K562 (cell line): ENCODE data around the gene PCK1. TPM values are rescaled to one million over a fixed set of nuclear protein-coding genes. Genes with fewer than 3 reads are reported as not detected.

Source experiments
- ASH1L ChIP-seq: fragments of 450-650 bp; IDR thresholded peaks from 2 replicates; pipeline ENCODE4 v1.6.1; 2018; ENCODE audit warnings: borderline replicate concordance, mild to moderate bottlenecking, low read depth; ENCODE audit not compliant: partially characterized antibody
- BRCA1 ChIP-seq, 2 experiments: fragments of 450-650 bp in 1 of 2; sonication (generic) in 1 of 2; formaldehyde crosslinking in 1 of 2; IDR thresholded peaks; 2 replicates each; pipeline versions ENCODE4 v1.5.0 to v1.6.1; 2017 to 2020; ENCODE audit warnings: mild to moderate bottlenecking in 1 of 2, missing genetic modification reagents in 1 of 2
- CBX1 ChIP-seq: sonication (generic); IDR thresholded peaks from 2 replicates; pipeline ENCODE4 v1.6.1; 2016; ENCODE audit warnings: antibody characterized with exemption, low read depth, mild to moderate bottlenecking
- E2F3 ChIP-seq: fragments of 250-450 bp; sonication (Bioruptor Pico); IDR thresholded peaks from 2 replicates; pipeline ENCODE4 v1.4.0; 2020; ENCODE audit warnings: mild to moderate bottlenecking
- ETV5 ChIP-seq: sonication (generic); formaldehyde crosslinking; IDR thresholded peaks from 2 replicates; pipeline ENCODE4 v1.4.0; 2020; ENCODE audit warnings: low read depth, mild to moderate bottlenecking, missing genetic modification reagents
- HMG20B ChIP-seq: fragments of 250-450 bp; sonication (Bioruptor Pico); IDR thresholded peaks from 2 replicates; pipeline ENCODE4 v1.5.0; 2021; ENCODE audit warnings: mild to moderate bottlenecking
- IRF2 ChIP-seq: sonication (generic); formaldehyde crosslinking; IDR thresholded peaks from 2 replicates; pipeline ENCODE4 v1.8.1; 2022; ENCODE audit warnings: mild to moderate bottlenecking, missing genetic modification reagents
- JUNB ChIP-seq: fragments of 450-650 bp; formaldehyde crosslinking; conservative IDR thresholded peaks from 2 replicates; pipeline ENCODE4 v1.4.0; 2020; ENCODE audit warnings: mild to moderate bottlenecking
- MTA2 ChIP-seq: fragments of 450-650 bp; IDR thresholded peaks from 2 replicates; pipeline ENCODE4 v1.6.1; 2016; ENCODE audit warnings: low read depth
- RBM15 ChIP-seq: fragments of 200-400 bp; formaldehyde crosslinking; IDR thresholded peaks from 2 replicates; pipeline ENCODE4 v1.6.1; 2018; ENCODE audit warnings: mild to moderate bottlenecking, low read length, moderate library complexity; ENCODE audit not compliant: insufficient read depth
- TCF7 ChIP-seq: sonication (generic); IDR thresholded peaks from 2 replicates; pipeline ENCODE4 v1.6.1; 2016; ENCODE audit warnings: antibody characterized with exemption, borderline replicate concordance
- TEAD2 ChIP-seq: fragments of 450-650 bp; IDR thresholded peaks from 2 replicates; pipeline ENCODE4 v1.6.1; 2016; ENCODE audit warnings: missing genetic modification characterization, control low read depth, missing compliant biosample characterization
- TRIM28 ChIP-seq: fragments of 450-650 bp; IDR thresholded peaks from 2 replicates; pipeline ENCODE4 v1.6.1; 2017
- ZBED1 ChIP-seq: IDR thresholded peaks from 2 replicates; pipeline ENCODE4 v1.6.1; 2014
- ZBTB17 ChIP-seq: fragments of 450-650 bp; formaldehyde crosslinking; IDR thresholded peaks from 2 replicates; pipeline ENCODE4 v1.4.0; 2020; ENCODE audit warnings: mild to moderate bottlenecking
- ZNF316 ChIP-seq: fragments of 450-650 bp; IDR thresholded peaks from 2 replicates; pipeline ENCODE4 v1.6.1; 2016
- polyA plus RNA-seq, 8 experiments: library from polyadenylated mRNA; depleted of rRNA in 4 of 8; stranded (reverse) in 5 of 8; unstranded in 3 of 8; fragments of >200 nt; fragmentation: Nextera tagmentation in 2 of 8; fragmentation: Illumina TruSeq in 1 of 8; extraction: Ambion mirVana in 2 of 8; extraction: Trizol in 1 of 8; gene quantifications; 2 replicates each; pipeline versions ENCODE4 v1.2.1 to v1.2.3, GENCODE V29; 2011 to 2014; ENCODE audit warnings: inconsistent platforms in 1 of 8, missing spikeins in 1 of 8
- total RNA-seq, 7 experiments: library from RNA; depleted of rRNA in 6 of 7; stranded (reverse); fragments of >200 nt in 6 of 7; fragmentation: Illumina TruSeq in 2 of 7; extraction: Trizol in 2 of 7; gene quantifications; 2 replicates each; pipeline versions ENCODE4 v1.2.1 to v1.2.3, GENCODE V29; 2011 to 2021; ENCODE audit warnings: low replicate concordance in 1 of 7
- TF ChIP-seq, protein P1 (sequence below): fragments of 450-650 bp; IDR thresholded peaks from 2 replicates; pipeline ENCODE4 v1.6.1; 2018; ENCODE audit warnings: mild to moderate bottlenecking, low read depth; ENCODE audit not compliant: partially characterized antibody
- TF ChIP-seq, protein P2 (sequence below), 2 experiments: fragments of 450-650 bp; IDR thresholded peaks; 2 replicates each; pipeline ENCODE4 v1.6.1; 2016; ENCODE audit warnings: mild to moderate bottlenecking in 2 of 2, borderline replicate concordance in 1 of 2, low read depth in 1 of 2, moderate library complexity in 1 of 2

PCK1 gene
- total and polyA plus RNA-seq, 9 of the 15 experiments (the other 6 are each of a cell fraction or from before 2014, with no cell fraction given), result 0.05 to 0.73 (median 0.15) TPM

DNA sequence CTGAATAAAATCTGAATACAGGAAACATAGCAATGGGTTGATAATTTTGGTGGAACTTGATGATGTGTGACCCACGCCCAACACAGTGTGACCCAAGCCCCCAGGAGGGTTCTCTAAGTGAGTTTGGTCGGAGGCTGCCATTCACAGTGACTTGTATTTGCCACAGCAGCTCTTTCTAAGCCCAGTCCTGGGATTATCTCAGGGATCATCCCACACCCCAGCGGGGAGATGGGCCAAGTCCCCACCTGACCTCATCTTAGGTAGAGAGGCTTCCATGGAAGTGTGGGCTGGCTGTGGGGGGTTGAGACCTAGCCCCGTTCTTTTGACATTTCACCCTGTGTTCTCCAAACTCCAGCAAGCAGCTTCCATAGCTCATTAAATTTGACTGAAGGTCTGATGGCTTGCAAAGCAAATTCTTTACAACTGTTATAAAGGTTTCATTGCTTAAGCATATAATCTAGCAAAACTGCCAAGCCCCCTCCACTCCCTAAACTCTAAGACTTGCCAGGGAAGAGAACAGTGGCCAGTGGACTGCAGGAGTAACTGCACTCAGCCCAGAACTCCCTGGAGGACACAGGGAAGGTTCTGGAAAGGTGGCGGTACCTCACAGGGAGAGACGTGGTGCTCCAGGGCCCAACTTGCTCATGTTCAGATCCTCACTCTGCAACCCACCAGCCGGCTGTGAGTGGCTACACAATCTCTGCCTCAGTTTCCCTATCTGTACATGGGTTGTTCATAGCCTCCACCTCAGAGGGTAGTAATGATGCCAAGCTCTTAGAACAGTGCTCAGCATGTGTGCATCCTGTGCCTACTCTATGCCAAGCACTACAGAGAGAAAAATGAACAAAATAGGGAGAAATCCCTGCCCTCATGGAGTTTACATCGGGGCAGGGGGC, 1.0 kb upstream of the PCK1 start (continued):
- TF ChIP-seq, protein P1, sequence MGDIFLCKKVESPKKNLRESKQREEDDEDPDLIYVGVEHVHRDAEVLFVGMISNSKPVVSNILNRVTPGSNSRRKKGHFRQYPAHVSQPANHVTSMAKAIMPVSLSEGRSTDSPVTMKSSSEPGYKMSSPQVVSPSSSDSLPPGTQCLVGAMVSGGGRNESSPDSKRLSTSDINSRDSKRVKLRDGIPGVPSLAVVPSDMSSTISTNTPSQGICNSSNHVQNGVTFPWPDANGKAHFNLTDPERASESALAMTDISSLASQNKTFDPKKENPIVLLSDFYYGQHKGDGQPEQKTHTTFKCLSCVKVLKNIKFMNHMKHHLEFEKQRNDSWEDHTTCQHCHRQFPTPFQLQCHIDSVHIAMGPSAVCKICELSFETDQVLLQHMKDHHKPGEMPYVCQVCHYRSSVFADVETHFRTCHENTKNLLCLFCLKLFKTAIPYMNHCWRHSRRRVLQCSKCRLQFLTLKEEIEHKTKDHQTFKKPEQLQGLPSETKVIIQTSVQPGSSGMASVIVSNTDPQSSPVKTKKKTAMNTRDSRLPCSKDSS, result no peak
- peak; percentile 67; the same call in 1 of the 2 replicates for TF ChIP-seq ZNF316
- no peak for TF ChIP-seq HMG20B (CRISPR knock-in tag)
- TF ChIP-seq, protein P2, sequence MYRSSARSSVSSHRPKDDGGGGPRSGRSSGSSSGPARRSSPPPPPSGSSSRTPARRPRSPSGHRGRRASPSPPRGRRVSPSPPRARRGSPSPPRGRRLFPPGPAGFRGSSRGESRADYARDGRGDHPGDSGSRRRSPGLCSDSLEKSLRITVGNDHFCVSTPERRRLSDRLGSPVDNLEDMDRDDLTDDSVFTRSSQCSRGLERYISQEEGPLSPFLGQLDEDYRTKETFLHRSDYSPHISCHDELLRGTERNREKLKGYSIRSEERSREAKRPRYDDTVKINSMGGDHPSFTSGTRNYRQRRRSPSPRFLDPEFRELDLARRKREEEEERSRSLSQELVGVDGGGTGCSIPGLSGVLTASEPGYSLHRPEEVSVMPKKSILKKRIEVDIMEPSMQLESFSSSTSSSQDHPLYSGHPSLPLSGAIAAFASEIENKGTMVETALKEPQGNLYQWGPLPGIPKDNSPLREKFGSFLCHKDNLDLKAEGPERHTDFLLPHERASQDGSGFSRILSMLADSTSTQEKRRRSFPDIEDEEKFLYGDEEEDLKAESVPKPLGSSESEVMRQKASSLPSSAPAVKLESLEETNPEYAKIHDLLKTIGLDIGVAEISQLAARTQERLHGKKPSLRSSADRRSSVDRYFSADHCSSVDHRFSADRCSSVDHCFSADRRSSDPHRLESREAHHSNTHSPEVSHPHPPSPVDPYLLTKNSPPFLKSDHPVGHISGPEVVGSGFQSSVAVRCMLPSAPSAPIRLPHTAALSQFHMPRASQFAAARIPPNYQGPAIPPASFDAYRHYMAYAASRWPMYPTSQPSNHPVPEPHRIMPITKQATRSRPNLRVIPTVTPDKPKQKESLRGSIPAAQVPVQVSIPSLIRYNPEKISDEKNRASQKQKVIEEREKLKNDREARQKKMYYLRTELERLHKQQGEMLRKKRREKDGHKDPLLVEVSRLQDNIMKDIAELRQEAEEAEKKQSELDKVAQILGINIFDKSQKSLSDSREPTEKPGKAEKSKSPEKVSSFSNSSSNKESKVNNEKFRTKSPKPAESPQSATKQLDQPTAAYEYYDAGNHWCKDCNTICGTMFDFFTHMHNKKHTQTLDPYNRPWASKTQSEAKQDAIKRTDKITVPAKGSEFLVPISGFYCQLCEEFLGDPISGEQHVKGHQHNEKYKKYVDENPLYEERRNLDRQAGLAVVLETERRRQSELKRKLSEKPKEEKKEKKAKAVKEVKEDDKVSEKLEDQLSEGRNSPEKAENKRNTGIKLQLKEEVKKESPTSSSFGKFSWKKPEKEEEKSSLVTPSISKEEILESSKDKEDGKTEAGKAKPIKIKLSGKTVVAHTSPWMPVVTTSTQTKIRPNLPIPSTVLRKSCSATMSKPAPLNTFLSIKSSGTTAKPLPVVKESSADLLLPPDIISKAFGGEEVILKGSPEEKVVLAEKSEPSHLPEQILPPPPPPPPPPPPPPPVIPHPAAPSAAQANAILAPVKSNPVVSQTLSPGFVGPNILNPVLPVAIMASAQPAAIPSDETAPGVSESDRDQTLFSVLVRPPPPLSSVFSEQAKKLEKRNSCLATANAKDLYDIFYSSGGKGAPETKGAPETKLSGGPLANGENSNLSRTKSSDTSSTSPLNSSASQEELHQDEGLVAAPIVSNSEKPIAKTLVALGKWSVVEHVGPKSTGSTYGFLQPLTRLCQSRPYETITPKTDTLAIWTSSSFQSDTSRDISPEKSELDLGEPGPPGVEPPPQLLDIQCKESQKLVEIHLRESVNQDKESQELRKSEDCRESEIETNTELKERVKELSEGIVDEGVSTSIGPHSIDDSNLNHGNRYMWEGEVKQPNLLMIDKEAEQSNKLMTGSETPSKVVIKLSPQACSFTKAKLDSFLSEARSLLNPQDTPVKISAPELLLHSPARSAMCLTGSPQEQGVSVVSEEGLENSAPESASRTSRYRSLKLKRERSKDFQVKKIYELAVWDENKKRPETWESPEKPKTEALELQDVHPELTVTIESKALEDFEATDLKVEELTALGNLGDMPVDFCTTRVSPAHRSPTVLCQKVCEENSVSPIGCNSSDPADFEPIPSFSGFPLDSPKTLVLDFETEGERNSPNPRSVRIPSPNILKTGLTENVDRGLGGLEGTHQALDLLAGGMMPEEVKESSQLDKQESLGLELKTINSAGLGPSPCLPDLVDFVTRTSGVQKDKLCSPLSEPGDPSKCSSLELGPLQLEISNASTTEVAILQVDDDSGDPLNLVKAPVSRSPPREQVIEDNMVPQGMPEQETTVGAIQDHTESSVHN (IDR thresholded peaks at IDR 0.05; ENCODE audit: borderline replicate concordance in 1 of 2, low read depth in 1 of 2), result no peak
- TF ChIP-seq MTA2, result no peak
- no peak for TF ChIP-seq ZBTB17 (CRISPR knock-in tag)
- TF ChIP-seq BRCA1 (IDR thresholded peaks at IDR 0.05), result no peak
- TF ChIP-seq BRCA1 (CRISPR knock-in tag; IDR thresholded peaks at IDR 0.05), result no peak
- TF ChIP-seq IRF2 (CRISPR knock-in tag), result no peak
- TF ChIP-seq ZBED1, result no peak
- 0 out of 2 replicates have a peak, but pooled peaks have one; percentile 19 for TF ChIP-seq CBX1
- no peak for TF ChIP-seq TEAD2 (tag)
- no peak for TF ChIP-seq TCF7
- no peak for TF ChIP-seq E2F3
- TF ChIP-seq ETV5, result no peak
- no peak for TF ChIP-seq RBM15
- TF ChIP-seq JUNB (CRISPR knock-in tag), result no peak
- no peak for TF ChIP-seq ASH1L
- TF ChIP-seq TRIM28, result no peak
